GM18499 (cell line): ENCODE measurements around the gene ADTRP.
"Not testable (repeated sequence)": the region's sequence is repeated elsewhere in the genome, so short reads cannot be mapped to it uniquely, and the experiment has no call there.

ENCODE experiments used
- ATAC-seq: cut with Tn5 transposase; IDR thresholded peaks from one replicate; pipeline ENCODE4 v1.9.1; 2021; ENCODE audit warnings: moderate number of reproducible peaks; ENCODE audit not compliant: insufficient read depth, unreplicated experiment

The ADTRP gene

GRCh38 chr6:11804701-11805100 lies 26.1 kb upstream of the ADTRP start:
- ATAC-seq, result no peak

- no peak for ATAC-seq
These were observed 25.5 kb upstream of the ADTRP start for GRCh38 chr6:11804135-11804534.

- no peak for ATAC-seq
These were observed 25.0 kb upstream of the ADTRP start for GRCh38 chr6:11803591-11803971.

- ATAC-seq, result no peak
These were observed 24.4 kb upstream of the ADTRP start for GRCh38 chr6:11802886-11803590.

- ATAC-seq, result not testable (repeated sequence)
These were observed 21.9 kb upstream of the ADTRP start for GRCh38 chr6:11800531-11800930.

GRCh38 chr6:11798538-11798937 lies 19.9 kb upstream of the ADTRP start:
- no peak for ATAC-seq

GRCh38 chr6:11798096-11798495 lies 19.5 kb upstream of the ADTRP start:
- ATAC-seq, result no peak

GRCh38 chr6:11796829-11797228 lies 18.2 kb upstream of the ADTRP start:
- no peak for ATAC-seq

- no peak for ATAC-seq
These were observed 16.8 kb upstream of the ADTRP start for GRCh38 chr6:11795403-11795802.

- no peak for ATAC-seq
These were observed 14.7 kb upstream of the ADTRP start for GRCh38 chr6:11793277-11793676.

- ATAC-seq, result no peak
These were observed 12.9 kb upstream of the ADTRP start for GRCh38 chr6:11791354-11792107.

GRCh38 chr6:11789744-11790143 lies 11.1 kb upstream of the ADTRP start:
- no peak for ATAC-seq

- ATAC-seq, result no peak
These were observed 9.4 kb upstream of the ADTRP start for GRCh38 chr6:11788043-11788442.

GRCh38 chr6:11785774-11786579 lies 7.4 kb upstream of the ADTRP start:
- peak; percentile 72 for ATAC-seq

GRCh38 chr6:11785415-11785773 lies 6.8 kb upstream of the ADTRP start:
- peak; percentile 39 for ATAC-seq

GRCh38 chr6:11784341-11784740 lies 5.7 kb upstream of the ADTRP start:
- ATAC-seq, result no peak

- ATAC-seq, result no peak
These were observed 5.0 kb upstream of the ADTRP start for GRCh38 chr6:11783524-11784064.

GRCh38 chr6:11782524-11782923 lies 3.9 kb upstream of the ADTRP start:
- no peak for ATAC-seq

GRCh38 chr6:11780097-11780428 lies 1.5 kb upstream of the ADTRP start:
- no peak for ATAC-seq

- ATAC-seq, result no peak
These were observed 910 bp upstream of the ADTRP start for GRCh38 chr6:11779329-11780096.
